PC-3 (cell line): ENCODE results near the gene GABRG3. TPM values are rescaled to one million over a fixed set of nuclear protein-coding genes. Genes with fewer than 3 reads are reported as not detected.

ENCODE experiments used
- ATAC-seq: fragments of 200-7000 bp; cut with Tn5 transposase; 2 replicates; pipeline ENCODE4 v1.9.1; 2020; ENCODE audit warnings: mild to moderate bottlenecking, moderate library complexity
- BruUV-seq: library from RNA; stranded (reverse); fragments of 400-500 nt; replicated peaks from 2 replicates; lab custom pipeline; 2021; lab: Mats Ljungman, UMichigan
- CTCF ChIA-PET: fragments of 300-600 bp; sonication (Branson Sonifier 250); formaldehyde crosslinking; loops from one replicate; lab custom pipeline; 2022; ENCODE audit warnings: antibody characterized with exemption; lab: Charles Lee
- POLR2A ChIA-PET: fragments of 300-600 bp; sonication (Branson Sonifier 250); formaldehyde crosslinking; loops from one replicate; lab custom pipeline; 2022; ENCODE audit warnings: antibody characterized with exemption; ENCODE audit not compliant: unreplicated experiment; lab: Charles Lee
- DNase-seq: peaks from one replicate; pipeline ENCODE4 v3.0.0-alpha.2; 2015
- H2AFZ ChIP-seq: fragments of 300-600 bp; sonication (generic); 2 replicates; pipeline ENCODE4 v1.6.0; 2016; ENCODE audit warnings: antibody characterized with exemption, low read length
- H3F3A ChIP-seq: fragments of 300-600 bp; sonication (generic); one replicate; pipeline ENCODE4 v1.6.0; 2017; ENCODE audit warnings: antibody characterized with exemption, low read length, control low read depth, mild to moderate bottlenecking; ENCODE audit not compliant: unreplicated experiment
- H3K27ac ChIP-seq: fragments of 300-600 bp; sonication (generic); 2 replicates; pipeline ENCODE4 v1.5.1; 2016; ENCODE audit warnings: mild to moderate bottlenecking, low read length
- H3K27me3 ChIP-seq: fragments of 300-600 bp; sonication (generic); 2 replicates; pipeline ENCODE4 v1.6.1; 2016; ENCODE audit warnings: low read length, mixed read lengths
- H3K36me3 ChIP-seq: fragments of 300-600 bp; sonication (generic); 2 replicates; pipeline ENCODE4 v1.6.1; 2016; ENCODE audit warnings: low read depth, mixed run types, low read length, mixed read lengths
- H3K4me1 ChIP-seq: fragments of 300-600 bp; sonication (generic); 2 replicates; pipeline ENCODE4 v1.5.1; 2016; ENCODE audit warnings: low read length; ENCODE audit not compliant: insufficient read depth
- H3K4me2 ChIP-seq: fragments of 300-600 bp; sonication (generic); 2 replicates; pipeline ENCODE4 v1.6.0; 2016; ENCODE audit warnings: low read length
- H3K4me3 ChIP-seq: fragments of 300-600 bp; sonication (generic); 2 replicates; pipeline ENCODE4 v1.5.1; 2016; ENCODE audit warnings: mild to moderate bottlenecking, low read length, mixed read lengths
- H3K79me2 ChIP-seq: fragments of 300-600 bp; sonication (generic); 2 replicates; pipeline ENCODE4 v1.6.1; 2017; ENCODE audit warnings: low read length, mixed read lengths
- H3K9ac ChIP-seq: fragments of 300-600 bp; sonication (generic); 2 replicates; pipeline ENCODE4 v1.6.0; 2016; ENCODE audit warnings: mild to moderate bottlenecking, low read length
- H3K9me2 ChIP-seq: fragments of 300-600 bp; sonication (generic); replicated peaks from 2 replicates; pipeline ENCODE4 v1.6.1; 2016; ENCODE audit warnings: mixed run types, low read length, mixed read lengths
- H3K9me3 ChIP-seq: fragments of 300-600 bp; sonication (generic); 2 replicates; pipeline ENCODE4 v1.6.1; 2016; ENCODE audit warnings: low read length, mixed read lengths
- H4K20me1 ChIP-seq: fragments of 300-600 bp; sonication (generic); 2 replicates; pipeline ENCODE4 v1.6.1; 2016; ENCODE audit warnings: low read length, mixed read lengths
- CTCF ChIP-seq: fragments of 300-600 bp; sonication (generic); conservative IDR thresholded peaks from 2 replicates; pipeline ENCODE4 v1.5.1; 2017; ENCODE audit warnings: antibody characterized with exemption, low read depth, mild to moderate bottlenecking, low read length
- EZH2 ChIP-seq: fragments of 300-600 bp; sonication (generic); IDR thresholded peaks from one replicate; pipeline ENCODE4 v1.6.1; 2017; ENCODE audit warnings: antibody characterized with exemption, mild to moderate bottlenecking, low read length; ENCODE audit not compliant: unreplicated experiment
- EZH2phosphoT487 ChIP-seq: fragments of 300-600 bp; sonication (generic); IDR thresholded peaks from 2 replicates; pipeline ENCODE4 v1.6.1; 2018; ENCODE audit warnings: mild to moderate bottlenecking, antibody characterized with exemption, low read length, borderline replicate concordance
- intact Hi-C: fragments of 100-400 bp; cut with micrococcal nuclease; formaldehyde crosslinking; loops from 2 replicates; pipeline ENCODE4 v1.9.0; 2023
- total RNA-seq: library from RNA; depleted of rRNA; stranded (reverse); fragments of >200 nt; gene quantifications from 2 replicates; pipeline ENCODE4 v1.2.3, GENCODE V29; 2014

Gene GABRG3
- total RNA-seq, 1 experiment from 2014 or later = 0.11 TPM

GRCh38 chr15:27271258-27271657 lies 300.3 kb downstream of the GABRG3 start:
- Histone ChIP-seq H3K4me2 (no peak overlapping the region), H3K9me3 (0 out of 2 replicates have a peak, but pooled peaks cover 5% of the 10 kb centered on the region), H4K20me1 (no peaks in the 10 kb centered on the region), H3K4me3 (no peak overlapping the region), H3K27me3 (no peaks in the 10 kb centered on the region), H3K4me1 (no peaks in the 10 kb centered on the region), H3K36me3 (no peaks in the 10 kb centered on the region), H3K9ac (no peak overlapping the region), H3K79me2 (no peaks in the 10 kb centered on the region), H3K27ac (no peak overlapping the region), H3F3A (no peaks in the 10 kb centered on the region), H2AFZ (no peak overlapping the region), H3K9me2 (no peaks in the 10 kb centered on the region)
- ATAC-seq (no peak), DNase-seq (no peak)
- ChIA-PET POLR2A (no interaction called here), CTCF (no interaction called here)
- BruUV-seq = no TSS peak
- intact Hi-C loops = no loop called here
- TF ChIP-seq EZH2 (no peak), CTCF (no peak), EZH2phosphoT487 (no peak)

- DNase-seq (no peak), ATAC-seq (no peak)
- intact Hi-C loops = no loop called here
- Histone ChIP-seq H3K9me3 (0 out of 2 replicates have a peak, but pooled peaks cover 11% of the 10 kb centered on the region), H3F3A (no peaks in the 10 kb centered on the region), H3K27me3 (no peaks in the 10 kb centered on the region), H4K20me1 (no peaks in the 10 kb centered on the region), H3K9ac (no peak overlapping the region), H3K9me2 (no peaks in the 10 kb centered on the region), H3K4me1 (no peaks in the 10 kb centered on the region), H2AFZ (no peak overlapping the region), H3K79me2 (no peaks in the 10 kb centered on the region), H3K4me3 (no peak overlapping the region), H3K36me3 (no peaks in the 10 kb centered on the region), H3K27ac (no peak overlapping the region), H3K4me2 (no peak overlapping the region)
- BruUV-seq = no TSS peak
- ChIA-PET CTCF (no interaction called here), POLR2A (no interaction called here)
- TF ChIP-seq EZH2phosphoT487 = no peak
- TF ChIP-seq EZH2 = no peak
- no peak for TF ChIP-seq CTCF
Measured at GRCh38 chr15:27272427-27272826, 301.4 kb downstream of the GABRG3 start.

- H3K9me2 ChIP-seq = no peaks in the 10 kb centered on the region
- no peaks in the 10 kb centered on the region for H3F3A ChIP-seq
- no TSS peak for BruUV-seq
- 0 out of 2 replicates have a peak, but pooled peaks cover 11% of the 10 kb centered on the region for H3K9me3 ChIP-seq
- H3K27ac ChIP-seq = no peak overlapping the region
- no peak overlapping the region for H2AFZ ChIP-seq
- H3K4me1 ChIP-seq = no peaks in the 10 kb centered on the region
- no peak overlapping the region for H3K4me2 ChIP-seq
- POLR2A ChIA-PET = no interaction called here
- H3K27me3 ChIP-seq = no peaks in the 10 kb centered on the region
- intact Hi-C loops = no loop called here
- ATAC-seq (no peak), DNase-seq (no peak)
- H3K79me2 ChIP-seq = no peaks in the 10 kb centered on the region
- H3K4me3 ChIP-seq = no peak overlapping the region
- H3K9ac ChIP-seq = no peak overlapping the region
- no peaks in the 10 kb centered on the region for H3K36me3 ChIP-seq
- TF ChIP-seq EZH2phosphoT487 = no peak
- TF ChIP-seq EZH2 = no peak
- TF ChIP-seq CTCF = no peak
- H4K20me1 ChIP-seq = no peaks in the 10 kb centered on the region
- CTCF ChIA-PET = no interaction called here
Measured at GRCh38 chr15:27273506-27273905, 302.5 kb downstream of the GABRG3 start.
